ENCODE measurements around the gene NOVA2.

The NOVA2 gene

GRCh38 chr19:45973553-45974338 lies at the start of gene NOVA2:
NOVA2 (minus strand) TSS chr19:45973865; CDS start chr19:45973351, 514 bp downstream.
- peak; percentile 65 to 73 for DNase-seq

GRCh38 chr19:46023311-46023779 lies 49.7 kb upstream of the NOVA2 start:
- no peak for DNase-seq

- no peak for DNase-seq
These were observed 49.0 kb upstream of the NOVA2 start, which contains the start of gene PGLYRP1 for GRCh38 chr19:46022431-46023310. PGLYRP1 (minus strand) TSS chr19:46023053; CDS start chr19:46023021, 32 bp downstream.

GRCh38 chr19:46022061-46022430 lies 48.4 kb upstream of the NOVA2 start:
- no peak for DNase-seq

- no peak for DNase-seq
These were observed 47.9 kb upstream of the NOVA2 start for GRCh38 chr19:46021531-46022041.

- no peak for DNase-seq
These were observed 47.1 kb upstream of the NOVA2 start for GRCh38 chr19:46020819-46021125.

- no peak for DNase-seq
These were observed 45.6 kb upstream of the NOVA2 start for GRCh38 chr19:46019270-46019669.

GRCh38 chr19:46018729-46019251 lies 45.1 kb upstream of the NOVA2 start:
- no peak for DNase-seq

- no peak for DNase-seq
These were observed 44.4 kb upstream of the NOVA2 start for GRCh38 chr19:46017874-46018675.

GRCh38 chr19:46017095-46017429 lies 43.4 kb upstream of the NOVA2 start:
- no peak for DNase-seq

- peak; percentile 59 to 75 for DNase-seq
These were observed 42.9 kb upstream of the NOVA2 start for GRCh38 chr19:46016426-46017094.

- DNase-seq, result no peak
These were observed 42.2 kb upstream of the NOVA2 start for GRCh38 chr19:46015687-46016425.

GRCh38 chr19:46014941-46015686 lies 41.4 kb upstream of the NOVA2 start:
- no peak for DNase-seq

GRCh38 chr19:46014534-46014933 lies 40.9 kb upstream of the NOVA2 start:
- no peak for DNase-seq

GRCh38 chr19:46009530-46010510 lies 36.2 kb upstream of the NOVA2 start:
- peak; percentile 39 to 76 for DNase-seq

- no peak for DNase-seq
These were observed 32.7 kb upstream of the NOVA2 start for GRCh38 chr19:46006411-46006810.

- no peak for DNase-seq
These were observed 29.1 kb upstream of the NOVA2 start for GRCh38 chr19:46002678-46003275.

- DNase-seq, result peak; percentile 7 to 30
These were observed 27.0 kb upstream of the NOVA2 start for GRCh38 chr19:46000491-46001246.
